GM21528 (cell line): Measurements from ENCODE around the gene ANKRD2.
"Not testable (repeated sequence)": the region's sequence is repeated elsewhere in the genome, so short reads cannot be mapped to it uniquely, and the experiment has no call there.

ENCODE experiments used
- ATAC-seq: cut with Tn5 transposase; IDR thresholded peaks from one replicate; pipeline ENCODE4 v1.9.1; 2021; ENCODE audit warnings: mild to moderate bottlenecking, moderate library complexity; ENCODE audit not compliant: unreplicated experiment, low FRiP score

The ANKRD2 gene

DNA sequence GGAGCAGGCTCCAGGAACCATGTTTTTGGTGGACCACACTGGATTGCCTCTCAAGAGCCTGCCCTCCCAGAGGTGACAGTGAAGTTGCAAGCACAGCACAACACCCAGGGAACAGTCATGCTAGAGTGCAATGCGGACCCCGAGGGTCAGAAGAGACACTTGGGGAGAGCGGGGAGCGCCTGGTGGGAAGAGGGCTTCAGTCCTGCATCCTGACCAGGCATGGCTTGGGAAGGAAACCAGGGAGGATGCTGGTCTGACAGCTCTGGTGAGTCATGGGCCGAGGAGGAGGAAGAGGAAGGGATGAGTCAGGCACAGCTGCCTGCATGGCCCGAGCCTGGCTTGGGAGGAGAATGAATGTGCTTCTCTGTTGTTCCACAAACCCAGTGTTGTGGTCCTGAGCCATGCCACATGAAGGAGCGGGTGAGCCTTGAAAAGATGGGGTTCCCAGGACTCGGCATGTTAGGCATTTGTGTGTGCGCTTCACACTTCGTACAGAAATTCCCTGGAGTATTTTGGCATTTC lies 29.5 kb upstream of the ANKRD2 start:
- ATAC-seq: no peak

DNA sequence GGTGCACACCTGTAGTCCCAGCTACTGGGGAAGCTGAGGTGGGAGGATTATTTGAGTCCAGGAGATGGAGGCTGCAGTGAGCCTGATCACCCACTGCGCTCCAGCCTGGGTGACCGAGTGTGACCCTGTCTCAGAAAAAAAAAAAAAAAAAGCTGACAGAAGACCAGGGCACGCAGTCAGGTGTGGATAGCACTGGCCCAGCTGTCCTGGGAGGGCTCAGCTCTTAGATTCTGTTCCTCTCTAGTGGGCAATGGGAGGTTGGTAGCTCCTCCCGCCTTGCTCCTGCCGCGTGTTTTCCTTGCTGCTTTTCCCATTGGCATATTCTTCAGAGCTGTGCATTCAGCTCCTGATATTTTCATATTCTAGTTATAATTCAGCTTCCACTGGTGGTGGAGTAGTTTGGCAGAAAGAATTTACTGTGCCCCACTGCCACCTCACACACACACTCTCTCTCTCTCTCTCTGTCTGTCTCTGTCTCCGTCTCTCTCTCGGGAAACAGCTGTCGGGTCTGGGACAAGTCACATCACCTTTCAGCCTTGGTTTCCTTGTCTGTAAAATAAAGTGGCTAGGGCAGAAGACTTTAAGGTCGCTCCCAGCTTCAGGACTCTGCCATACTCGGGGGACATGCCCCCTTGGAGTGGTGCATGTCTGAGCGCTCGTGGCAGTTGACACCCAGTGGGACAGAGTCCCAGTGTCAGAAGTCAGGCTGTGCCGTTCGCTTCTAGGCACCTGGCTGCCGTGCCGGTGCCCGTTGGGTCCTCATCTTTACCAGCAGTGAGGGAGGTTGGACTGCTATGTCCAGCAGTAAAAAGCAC lies 25.9 kb upstream of the ANKRD2 start:
- no peak for ATAC-seq

DNA sequence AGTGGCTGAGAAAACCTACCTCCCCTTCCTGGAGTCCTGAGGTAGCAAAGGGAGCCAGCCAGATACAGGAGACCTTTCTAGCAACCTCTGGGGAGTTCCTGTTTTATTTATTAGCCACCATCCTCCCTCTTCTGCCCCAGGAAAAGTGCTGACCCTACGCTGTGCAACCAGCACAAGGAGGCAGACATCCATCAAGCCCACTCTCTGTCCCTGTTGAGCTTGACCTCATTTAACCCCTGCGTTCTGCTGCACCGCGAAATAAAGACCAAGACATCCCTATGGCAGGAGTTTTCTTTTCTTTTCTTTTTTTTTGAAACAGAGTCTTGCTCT lies 25.3 kb upstream of the ANKRD2 start:
- no peak for ATAC-seq

DNA sequence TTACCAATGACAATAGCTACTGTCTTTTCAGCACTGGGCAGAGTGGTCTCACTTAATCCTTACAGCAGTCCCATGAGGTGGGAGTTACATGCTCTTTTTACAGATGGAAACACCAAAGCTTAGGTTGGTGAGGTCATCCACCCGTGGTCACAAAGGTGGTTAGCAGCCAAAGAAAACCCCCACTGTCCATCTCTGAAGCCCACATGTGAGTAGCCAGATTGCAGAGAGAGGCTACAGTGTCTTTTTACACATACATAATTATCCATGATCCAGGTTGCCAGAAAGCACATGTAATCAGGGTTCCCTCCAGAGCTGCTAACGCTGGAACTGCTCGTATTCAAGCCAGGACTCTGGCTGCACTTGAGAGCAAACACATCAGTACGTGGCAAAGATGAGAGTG lies 24.6 kb upstream of the ANKRD2 start:
- ATAC-seq: no peak

DNA sequence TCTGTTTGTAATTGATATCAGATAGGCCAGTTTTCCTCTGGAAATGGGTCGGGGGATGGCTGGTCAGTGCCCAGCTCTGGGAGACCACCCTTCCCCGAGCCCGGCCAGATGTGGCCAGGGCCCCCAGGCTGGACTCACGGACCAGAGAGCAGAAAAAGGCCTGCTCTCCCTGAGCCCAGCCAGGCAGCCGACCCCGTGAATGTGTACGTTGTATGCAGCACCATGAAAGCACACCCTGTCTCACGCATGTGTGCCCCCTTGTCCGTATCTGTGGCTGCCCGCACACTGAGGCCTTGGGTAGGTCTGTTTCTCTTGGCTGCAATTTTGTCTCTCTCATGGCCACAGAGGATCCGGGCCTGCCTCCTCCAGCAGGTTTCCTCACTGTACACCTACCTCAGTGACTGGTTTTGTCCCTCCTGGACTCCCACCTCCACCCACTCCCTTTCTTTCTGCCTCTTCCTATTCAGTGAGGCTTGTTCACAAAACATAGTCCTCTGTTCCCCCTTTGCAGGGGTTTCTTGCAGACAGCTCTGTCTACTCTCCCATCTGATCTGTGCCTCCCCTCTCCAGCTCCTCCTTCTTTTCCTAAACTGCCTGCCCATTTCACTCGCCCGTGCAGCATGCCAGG lies 23.6 kb upstream of the ANKRD2 start:
- ATAC-seq: no peak

DNA sequence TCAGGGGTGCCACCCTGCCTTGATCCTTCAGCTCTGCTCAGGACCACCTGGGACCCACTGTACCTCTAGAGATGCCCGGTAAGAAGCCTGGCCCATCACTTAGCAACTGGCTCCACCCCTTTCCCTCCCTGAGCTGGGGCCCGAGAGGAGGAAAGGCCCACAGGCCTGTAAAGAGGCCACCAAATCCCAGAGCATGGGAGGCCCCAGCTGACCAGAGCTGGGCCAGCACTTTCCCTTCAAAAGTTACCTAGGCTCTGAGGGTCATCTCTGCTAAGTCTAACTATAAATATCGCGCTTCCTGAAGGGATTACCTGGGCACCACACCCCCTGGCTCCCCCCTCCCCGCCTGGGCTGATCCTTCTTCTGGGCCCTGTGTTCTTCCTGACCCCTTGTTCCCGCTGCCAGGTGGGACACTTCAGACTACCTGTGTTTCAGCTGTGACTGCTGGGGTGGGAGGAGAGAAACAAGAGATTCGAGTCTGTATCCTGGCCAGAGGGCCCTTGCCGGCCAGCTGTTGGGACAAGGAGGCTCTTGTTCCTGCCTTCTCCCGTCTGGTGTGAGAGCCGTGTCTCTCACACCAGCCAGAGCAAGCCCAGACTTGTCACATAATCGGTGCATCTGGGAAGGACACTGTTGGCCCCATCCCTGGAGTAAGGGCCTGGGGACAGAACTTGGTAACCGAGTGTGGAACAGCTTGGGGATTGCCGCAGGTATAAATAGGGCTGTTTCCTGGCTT lies 22.8 kb upstream of the ANKRD2 start:
- ATAC-seq: no peak

DNA sequence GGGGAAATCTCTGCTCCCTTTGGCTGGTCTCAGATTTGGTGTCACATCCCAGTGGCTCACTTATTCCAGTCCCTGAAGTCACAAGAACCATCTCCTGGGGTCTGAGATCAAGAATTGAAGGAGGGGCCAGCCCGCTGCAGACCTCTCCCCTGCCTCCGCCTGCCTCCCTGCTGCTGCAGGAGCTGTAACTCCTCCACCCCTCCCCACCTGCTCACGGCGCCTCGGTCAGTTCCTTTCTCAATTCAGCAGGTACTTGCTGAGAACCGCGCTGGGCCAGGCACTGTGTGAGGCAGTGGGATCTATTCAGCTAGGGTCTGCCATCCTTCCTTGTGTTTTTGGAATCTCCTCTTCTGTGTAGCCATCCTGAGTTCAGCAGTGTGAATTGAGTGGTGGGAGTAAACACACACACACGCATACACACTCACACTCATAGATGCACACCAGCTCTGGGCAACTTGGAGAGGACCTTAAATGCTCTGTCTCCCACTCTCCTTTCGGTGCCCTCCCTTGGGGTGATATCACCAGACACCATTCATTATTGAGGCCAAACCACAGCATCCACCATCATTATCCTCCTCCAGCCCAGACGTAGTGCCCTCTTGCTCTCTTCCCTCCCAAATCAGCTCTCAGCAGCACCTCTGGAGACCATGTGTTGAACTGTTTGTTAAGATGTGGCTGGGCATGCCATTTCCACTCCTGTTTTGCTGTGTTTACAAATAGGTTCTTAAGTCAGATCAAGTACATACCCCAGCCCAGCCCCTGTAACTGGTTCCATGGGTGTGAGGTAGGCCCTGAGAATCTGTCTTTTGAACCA lies 22.0 kb upstream of the ANKRD2 start:
- ATAC-seq: no peak

DNA sequence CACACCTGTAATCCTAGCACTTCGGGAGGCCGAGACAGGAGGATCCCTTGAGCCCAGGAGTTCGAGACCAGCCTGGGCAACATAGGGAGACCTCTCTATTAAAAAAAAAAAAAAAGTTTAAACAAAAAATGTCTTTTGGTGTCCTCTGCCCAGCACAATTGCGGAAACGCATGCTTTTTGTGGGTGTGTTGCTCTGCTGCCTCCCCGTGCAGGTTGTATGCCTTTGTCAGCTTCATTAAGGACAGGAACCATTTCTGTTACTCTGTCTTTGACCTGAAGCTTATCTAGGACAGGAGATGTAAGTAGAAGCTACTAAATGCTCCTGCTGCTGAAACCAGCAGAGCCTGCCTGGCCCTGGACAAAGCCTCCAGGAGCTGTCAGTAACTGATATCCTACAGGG lies 21.3 kb upstream of the ANKRD2 start:
- no peak for ATAC-seq

DNA sequence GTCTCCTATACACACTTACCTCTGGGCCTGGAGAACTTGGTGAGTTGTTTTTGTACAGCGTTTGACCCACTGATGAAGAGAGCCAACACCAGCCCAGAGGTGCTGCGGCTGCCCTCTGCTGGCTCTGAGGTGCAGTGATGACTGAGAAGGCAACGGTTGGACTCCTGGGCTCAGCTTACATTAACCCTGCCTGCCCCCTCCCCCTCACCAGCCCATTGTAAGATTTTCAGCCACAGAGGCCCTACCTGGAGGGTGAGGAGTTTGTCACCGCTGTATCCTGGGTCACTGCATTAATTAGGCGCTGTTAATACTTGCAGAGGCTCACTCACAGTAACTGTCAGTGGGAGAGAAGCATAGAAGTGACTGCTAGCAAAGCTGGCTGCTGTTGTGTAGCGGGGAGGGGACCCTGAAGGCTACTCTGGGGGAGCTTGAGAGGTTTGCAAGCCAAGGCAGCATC lies 19.0 kb upstream of the ANKRD2 start:
- ATAC-seq: no peak

DNA sequence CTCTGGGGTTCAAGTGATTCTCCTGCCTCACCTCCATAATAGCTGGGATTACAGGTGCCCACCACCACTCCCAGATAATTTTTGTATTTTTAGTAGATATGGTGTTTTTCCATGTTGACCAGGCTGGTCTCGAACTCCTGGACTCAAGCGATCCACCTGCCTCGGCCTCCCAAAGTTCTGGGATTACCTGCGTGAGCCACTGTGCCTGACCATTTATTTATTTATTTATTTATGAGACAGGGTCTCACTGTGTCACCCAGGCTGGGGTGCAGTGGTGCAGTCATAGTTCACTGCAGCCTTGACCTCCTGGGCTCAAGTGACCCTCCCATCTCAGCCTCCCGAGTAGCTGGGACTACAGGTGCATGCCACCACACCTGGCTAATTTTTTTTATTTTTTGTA lies 18.2 kb upstream of the ANKRD2 start:
- not testable (repeated sequence) for ATAC-seq

DNA sequence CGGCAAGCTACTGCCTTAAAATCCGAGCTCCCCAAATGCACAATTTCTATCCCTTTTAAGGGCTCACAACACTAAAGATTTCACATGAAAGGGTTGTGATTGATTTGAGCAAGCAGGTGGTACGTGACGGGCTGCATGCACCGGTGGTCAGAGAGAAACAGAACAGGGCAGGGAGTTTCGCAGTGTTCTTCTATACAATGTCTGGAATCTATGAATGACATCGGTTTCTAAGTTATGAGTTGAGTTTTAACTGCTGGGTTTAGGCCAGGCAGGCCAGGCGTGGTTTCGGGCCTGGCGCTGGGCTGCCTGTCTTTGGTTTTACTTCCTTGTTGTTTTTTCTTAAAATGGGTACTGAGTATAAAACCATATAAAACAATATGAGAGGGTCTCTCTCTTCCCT lies 17.0 kb upstream of the ANKRD2 start:
- not testable (repeated sequence) for ATAC-seq

DNA sequence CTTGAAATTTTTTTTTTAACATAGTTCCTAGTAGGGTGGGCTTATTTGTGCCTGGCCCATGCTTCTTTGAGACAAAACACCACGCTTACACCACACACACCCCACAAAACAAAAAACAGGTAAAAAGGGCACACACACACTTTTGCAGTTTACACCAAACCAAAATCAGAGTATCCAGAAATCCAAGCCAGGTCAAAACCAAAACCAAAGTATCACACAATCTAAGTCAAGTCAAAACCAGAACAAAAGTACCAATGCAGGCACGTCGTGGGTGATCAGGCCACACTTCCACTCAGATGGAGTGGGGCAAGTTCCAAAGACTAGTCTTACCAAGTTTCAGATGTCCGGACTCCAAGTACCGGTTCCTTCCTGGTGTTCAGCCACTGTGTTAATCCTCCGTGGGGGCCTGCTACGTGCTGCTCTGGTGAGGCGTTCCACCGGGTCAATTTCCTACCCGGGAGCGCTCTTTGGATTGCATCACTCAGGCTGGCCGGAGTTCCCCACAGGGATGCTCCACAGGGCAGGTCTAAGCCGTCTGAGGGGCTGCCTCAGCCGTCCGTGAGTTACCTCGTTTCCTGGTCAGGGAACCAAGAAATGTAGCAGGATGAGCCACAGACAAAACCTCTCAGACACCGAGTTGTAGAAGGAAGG lies 11.7 kb upstream of the ANKRD2 start:
- not testable (repeated sequence) for ATAC-seq

DNA sequence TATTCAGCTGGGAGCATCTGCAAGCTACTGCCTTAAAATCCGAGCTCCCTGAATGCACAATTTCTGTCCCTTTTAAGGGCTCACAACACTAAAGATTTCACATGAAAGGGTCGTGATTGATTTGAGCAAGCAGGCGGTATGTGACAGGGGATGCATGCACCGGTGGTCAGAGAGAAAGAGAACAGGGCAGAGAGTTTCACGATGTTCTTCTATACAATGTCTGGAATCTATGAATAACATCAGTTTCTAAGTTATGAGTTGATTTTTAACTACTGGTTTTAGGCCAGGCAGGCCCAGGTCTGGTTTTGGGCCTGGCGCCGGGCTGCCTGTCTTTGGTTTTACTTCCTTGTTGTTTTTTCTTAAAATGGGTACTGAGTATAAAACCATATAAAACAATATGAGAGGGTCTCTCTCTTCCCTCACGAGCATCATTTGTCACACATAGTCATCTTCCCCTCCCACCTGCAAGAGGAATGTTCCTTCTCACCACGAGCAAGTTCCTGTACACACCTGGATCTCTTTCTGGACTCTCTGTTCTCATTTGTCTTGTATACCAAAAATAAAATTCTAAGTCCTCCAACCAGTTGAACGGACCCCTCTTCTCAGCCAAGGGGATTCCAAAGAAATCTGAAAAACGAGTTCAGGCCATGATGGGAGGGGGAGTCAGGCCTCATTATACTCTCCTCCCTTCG lies 11.0 kb upstream of the ANKRD2 start:
- ATAC-seq: not testable (repeated sequence)

DNA sequence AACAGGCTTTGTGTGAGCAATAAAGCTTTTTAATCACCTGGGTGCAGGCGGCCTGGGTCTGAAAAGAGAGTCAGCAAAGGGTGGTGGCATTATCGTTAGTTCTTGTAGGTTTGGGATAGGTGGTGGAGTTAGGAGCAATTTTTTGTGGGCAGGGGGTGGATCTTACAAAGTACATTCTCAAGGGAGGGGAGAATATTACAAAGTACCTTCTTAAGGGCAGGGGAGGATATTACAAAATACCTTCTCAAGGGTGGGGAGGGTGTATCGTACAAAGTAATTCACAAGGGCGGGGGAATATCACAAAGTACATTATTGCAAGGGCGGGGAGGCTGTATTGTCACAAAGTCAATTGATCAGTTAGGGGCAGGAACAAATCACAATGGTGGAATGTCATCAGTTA lies 10.2 kb upstream of the ANKRD2 start:
- not testable (repeated sequence) for ATAC-seq

DNA sequence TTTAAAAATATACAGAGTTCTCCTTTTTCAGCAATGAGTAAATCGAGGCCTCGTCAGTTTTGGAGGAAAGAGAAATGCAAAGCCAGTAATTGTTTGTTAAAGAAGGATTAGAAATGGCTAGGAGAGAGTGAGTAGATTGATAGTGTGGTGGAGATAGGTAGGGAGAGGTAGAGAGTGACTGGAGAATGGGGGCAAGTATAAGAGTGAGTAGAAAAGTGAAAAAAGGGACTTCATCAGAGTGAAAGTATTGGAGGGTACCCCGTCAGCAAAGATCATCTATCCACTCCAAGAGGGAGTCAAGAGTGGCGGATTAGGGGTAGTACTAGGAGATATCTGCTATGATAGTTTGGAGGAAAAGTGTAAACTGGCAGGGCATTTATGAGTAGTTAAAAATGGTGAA lies 9.2 kb upstream of the ANKRD2 start:
- ATAC-seq: no peak

DNA sequence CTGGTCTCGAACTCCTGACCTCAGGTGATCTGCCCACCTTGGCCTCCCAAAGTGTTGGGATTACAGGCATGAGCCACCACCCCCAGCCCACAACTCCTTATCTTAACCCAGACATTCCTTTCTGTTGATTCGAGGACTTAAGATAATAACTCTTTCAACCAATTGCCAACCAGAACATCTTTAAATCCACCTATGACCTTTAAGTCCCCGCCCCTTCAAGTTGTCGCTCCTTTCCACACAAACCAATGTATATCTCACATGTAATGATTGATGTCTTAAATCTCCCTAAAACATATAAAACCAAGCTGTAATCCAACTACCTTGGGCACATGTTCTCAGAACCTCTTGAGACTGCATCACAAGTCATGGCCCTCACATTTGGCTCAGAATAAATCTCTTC lies 7.8 kb upstream of the ANKRD2 start:
- ATAC-seq: no peak

DNA sequence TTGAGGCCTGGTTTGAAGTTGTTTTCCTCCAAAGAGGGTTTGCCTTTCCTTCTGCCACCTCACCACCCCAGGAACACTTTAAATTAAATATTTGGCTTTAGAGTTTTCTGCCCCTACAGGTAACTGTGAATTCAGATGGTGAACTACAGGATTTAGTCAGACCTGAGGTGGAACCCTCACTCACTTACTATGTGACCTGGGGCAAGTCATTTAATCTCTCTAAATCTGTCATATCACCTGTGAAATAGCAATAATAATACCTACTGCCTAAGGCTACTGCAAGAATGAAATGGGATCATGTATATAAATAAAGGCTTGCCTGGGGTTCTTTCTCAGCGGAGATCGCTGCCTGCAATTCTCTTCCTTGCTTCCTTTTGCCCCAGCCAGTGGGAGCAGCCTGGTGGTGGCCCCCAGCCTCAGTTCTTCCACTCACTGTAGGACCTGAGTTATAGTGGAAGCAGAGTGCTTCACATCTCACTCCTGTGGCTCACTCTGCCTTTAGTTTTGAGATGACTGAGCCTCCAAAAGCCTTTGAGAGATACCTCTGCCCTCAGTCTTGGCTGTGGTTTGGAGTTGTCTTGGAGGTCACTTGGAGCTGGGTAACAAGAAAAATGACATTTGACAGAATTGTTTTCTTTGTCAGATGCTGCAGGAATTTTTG lies 6.1 kb upstream of the ANKRD2 start:
- ATAC-seq: no peak

DNA sequence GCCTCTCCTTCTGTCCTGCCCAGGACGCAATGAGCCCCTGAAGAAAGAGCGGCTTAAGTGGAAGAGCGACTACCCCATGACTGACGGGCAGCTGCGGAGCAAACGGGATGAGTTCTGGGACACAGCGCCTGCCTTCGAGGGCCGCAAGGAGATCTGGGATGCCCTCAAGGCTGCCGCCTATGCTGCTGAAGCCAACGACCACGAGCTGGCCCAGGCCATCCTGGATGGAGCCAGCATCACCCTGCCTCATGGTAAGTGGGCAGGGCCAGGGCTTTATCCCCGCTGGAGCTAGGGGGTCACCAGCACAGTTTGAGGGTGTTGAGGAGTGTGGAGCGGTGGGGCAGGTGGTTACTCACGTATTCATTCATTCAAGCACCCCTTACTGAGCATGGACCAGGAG lies 4.7 kb upstream of the ANKRD2 start:
- ATAC-seq: no peak
